GM10266 (cell line): ENCODE data around the gene TUBGCP2.
A peak's percentile ranks its signal among the peaks of the same experiment; 100 is the strongest.

ENCODE experiments used
- DNase-seq: peaks from one replicate; pipeline ENCODE4 v3.0.0; 2012; ENCODE audit errors: extremely low spot score
- TF ChIP-seq, protein P1 (sequence below): IDR thresholded peaks from 2 replicates; pipeline ENCODE4 v1.5.1; 2012; ENCODE audit warnings: mild to moderate bottlenecking, low read depth; ENCODE audit not compliant: control insufficient read depth, insufficient read depth; ENCODE audit errors: missing control alignments

The TUBGCP2 gene

DNA sequence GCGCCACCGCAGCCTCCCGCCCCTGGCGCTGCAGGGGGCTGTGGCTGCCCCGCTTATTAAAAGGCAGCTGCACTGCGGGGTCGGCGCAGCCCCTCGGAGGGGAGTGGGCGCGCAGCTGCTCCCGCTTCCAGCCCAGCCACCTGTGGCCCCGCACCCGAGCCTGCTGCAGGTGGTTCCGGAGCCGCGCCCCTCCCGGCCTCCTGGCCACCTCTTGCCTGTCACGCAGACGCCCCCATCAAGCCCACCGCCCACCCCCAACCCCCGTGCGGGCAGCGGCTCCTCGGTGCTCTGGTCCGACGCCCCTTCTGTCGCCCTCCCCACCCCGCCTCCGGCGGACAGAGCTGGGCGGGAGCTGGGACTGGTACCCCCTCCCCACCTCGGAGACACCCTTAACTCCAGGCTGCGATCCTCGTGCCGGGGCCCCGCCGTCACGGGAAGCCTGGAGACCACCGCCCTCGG is 27.5 kb upstream of the TUBGCP2 start:
- DNase-seq: no peak
- TF ChIP-seq, protein P1, sequence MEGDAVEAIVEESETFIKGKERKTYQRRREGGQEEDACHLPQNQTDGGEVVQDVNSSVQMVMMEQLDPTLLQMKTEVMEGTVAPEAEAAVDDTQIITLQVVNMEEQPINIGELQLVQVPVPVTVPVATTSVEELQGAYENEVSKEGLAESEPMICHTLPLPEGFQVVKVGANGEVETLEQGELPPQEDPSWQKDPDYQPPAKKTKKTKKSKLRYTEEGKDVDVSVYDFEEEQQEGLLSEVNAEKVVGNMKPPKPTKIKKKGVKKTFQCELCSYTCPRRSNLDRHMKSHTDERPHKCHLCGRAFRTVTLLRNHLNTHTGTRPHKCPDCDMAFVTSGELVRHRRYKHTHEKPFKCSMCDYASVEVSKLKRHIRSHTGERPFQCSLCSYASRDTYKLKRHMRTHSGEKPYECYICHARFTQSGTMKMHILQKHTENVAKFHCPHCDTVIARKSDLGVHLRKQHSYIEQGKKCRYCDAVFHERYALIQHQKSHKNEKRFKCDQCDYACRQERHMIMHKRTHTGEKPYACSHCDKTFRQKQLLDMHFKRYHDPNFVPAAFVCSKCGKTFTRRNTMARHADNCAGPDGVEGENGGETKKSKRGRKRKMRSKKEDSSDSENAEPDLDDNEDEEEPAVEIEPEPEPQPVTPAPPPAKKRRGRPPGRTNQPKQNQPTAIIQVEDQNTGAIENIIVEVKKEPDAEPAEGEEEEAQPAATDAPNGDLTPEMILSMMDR: no peak

DNA sequence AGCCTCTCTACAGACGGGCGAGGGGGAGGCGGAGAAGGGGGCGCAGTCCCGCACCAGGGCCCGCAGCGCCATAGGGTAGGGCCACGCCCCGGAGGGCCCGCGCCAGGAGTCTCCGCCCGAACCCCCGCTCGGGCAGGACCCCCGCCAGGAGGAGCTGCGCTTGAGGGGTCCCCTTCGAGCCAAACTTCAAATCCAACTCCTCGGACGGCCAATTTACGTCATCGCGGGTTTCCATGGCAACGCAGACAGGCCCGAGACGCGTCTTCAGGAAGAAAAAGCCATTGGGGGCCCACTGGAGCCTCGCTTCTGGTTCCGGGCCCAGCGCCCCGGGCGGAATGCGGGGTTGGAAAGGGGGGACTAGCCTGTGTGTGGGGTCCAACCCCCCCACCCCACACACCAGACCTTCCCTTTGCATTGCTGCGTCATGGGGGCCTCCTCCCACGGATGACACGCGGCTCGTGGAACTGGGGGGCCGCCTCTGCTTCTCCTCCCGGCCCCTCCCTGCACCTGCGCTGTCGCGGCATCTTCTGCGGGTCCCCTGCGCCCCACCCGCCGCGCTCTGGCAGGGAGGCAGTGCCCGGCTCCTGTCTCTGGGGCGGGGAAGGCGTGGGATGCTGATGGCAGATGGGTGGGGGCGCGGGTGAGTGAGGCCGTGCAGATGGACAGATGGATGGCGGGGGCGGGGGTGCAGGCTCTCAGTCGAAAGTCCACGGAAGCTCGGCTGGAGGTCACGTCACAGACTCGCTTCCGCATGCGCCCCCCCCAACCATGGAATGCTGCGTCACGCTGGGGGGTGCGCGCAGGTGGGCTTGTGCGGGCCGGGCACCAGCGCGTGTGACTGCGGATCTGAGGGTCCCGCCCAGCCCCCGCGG is 26.8 kb upstream of the TUBGCP2 start:
- DNase-seq: peak; percentile 77
- TF ChIP-seq, protein P1: no peak

DNA sequence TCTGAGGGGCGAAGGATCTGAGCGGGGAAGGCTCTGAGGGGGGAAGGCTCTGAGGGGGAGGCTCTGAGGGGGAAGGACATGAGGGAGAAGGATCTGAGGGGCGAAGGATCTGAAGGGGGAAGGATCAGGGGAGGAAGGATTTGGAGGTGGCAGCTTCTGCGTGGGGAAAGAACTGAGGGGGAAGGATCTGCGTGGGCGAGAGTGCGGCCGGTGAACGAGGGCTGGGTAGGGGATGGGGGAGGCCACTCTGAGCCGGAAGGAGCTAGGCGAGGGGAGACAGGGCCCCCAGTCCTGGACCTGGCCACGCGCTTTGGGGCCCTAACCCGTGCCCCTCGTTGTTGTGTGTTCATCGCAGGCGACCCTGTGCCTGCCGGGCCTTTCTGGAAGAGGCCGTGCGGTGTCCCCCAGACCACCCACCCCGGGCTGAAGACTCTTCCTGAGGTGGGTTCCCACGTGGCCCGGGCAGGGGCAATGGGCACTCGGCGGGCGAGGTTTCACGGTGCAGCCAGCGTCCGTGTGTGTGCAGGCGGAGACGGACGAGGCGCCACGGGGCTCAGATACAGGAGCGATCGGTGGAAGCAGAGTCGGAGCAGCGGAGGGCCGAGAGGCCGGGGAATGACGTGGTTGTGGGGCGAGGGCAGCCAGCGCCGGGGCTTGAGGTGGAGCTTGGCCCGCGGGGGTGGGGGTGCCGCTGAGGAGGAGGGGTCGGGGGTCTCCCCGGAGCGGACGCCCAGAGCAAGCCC is 26.0 kb upstream of the TUBGCP2 start:
- TF ChIP-seq, protein P1: no peak
- DNase-seq: no peak

DNA sequence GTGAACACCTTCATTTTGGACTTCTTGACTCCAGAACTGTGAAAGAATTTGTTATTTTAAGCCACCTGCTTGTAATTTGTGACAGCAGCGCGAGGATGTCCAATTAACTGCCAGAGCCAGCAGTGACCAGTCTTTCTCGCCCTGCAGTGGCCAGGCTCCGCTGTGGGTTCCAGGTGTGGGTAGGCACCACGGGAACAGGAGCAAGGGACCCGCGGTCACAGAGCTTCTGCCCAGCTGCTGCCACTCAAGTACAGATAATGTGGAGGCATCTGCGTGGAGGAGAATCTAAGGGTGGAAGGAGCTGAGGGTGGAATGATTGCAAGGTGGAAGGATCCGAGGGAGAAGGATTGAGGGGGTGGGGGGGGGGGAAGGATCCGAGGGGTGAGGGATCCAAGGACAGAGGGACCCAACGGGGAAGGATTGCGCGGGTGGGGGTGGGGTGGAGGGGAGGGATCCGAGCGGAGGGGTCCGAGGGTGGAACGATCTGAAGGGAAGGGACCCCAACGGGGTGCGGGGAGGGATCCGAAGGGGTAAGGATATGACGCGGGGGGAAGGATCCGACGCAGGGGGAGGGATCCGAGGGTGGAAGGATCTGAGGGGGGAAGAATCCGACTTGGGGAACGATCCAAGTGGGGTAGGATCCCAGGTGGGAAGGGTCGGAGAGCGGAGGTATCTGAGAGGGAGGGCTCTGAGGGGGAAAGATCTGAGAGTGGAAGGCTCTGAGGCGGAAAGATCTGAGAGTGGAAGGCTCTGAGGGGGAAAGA is 24.4 kb upstream of the TUBGCP2 start:
- TF ChIP-seq, protein P1: no peak
- no peak for DNase-seq

DNA sequence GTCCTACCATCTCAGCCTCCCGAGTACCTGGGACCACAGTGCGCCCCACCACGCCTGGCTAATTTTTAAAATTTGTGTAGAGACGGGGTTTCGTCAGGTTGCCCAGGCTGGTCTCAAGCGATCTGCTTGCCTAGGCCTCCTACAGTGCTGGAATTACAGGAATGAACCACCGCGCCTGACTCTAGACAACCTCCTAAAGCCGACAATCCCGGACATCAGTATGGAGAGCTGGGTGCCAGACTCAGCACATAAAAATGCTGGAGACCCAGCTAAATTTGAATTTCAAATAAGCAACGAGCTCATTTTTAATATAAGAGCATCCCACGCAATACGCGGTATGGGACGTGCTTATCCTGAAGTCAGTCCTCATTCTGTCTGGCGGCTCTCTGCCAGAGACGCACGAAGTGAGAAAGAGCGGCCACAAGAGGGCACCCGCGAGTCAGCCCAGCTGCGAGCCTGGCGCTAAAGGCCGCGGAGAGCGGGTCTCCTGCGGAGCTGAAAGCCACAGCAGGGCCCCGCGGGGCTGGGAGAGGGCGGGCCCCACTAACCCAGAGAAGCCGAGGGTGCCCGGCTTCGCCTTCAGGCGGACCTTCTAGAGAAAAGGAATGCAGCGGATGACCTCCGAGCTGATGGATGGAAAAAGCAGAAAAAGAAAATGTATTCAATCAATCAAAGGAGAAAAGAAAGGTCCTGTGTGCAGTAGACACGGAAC is 21.0 kb upstream of the TUBGCP2 start:
- TF ChIP-seq, protein P1: peak; percentile 95
- peak; percentile 91 for DNase-seq
